ENCODE data around the gene ZNF212.

The ZNF212 gene

GRCh38 chr7:149197675-149198074, 41.8 kb upstream of the ZNF212 start:
- no peaks in the 10 kb centered on the region for H3K27me3 ChIP-seq (ENCODE audit: insufficient read depth, insufficient read length)
- peaks cover 47% of the 10 kb centered on the region for H3K36me3 ChIP-seq (ENCODE audit: insufficient read depth, insufficient read length, low read length)
- no peaks in the 10 kb centered on the region for H3K9me3 ChIP-seq (ENCODE audit: insufficient read depth, low read length)
- H3K4me1 ChIP-seq (ENCODE audit: insufficient read depth, insufficient read length), result peaks cover 4% of the 10 kb centered on the region
- H3K4me3 ChIP-seq (ENCODE audit: insufficient read length, low read depth), result no peak overlapping the region
- DNase-seq (ENCODE audit: low read depth, low spot score), result no peak
- no peak overlapping the region for H3K9ac ChIP-seq (ENCODE audit: insufficient read length, low read depth)
- TF ChIP-seq YY1 (IDR thresholded peaks at IDR 0.05; ENCODE audit: insufficient read depth, insufficient read length), result no peak
- TF ChIP-seq SUZ12 (IDR thresholded peaks at IDR 0.05; ENCODE audit: extremely low read depth, insufficient read depth, insufficient read length), result no peak
- TF ChIP-seq ZNF274 (IDR thresholded peaks at IDR 0.05; ENCODE audit: low read depth, low read length), result no peak

GRCh38 chr7:149198161-149198816, 41.2 kb upstream of the ZNF212 start:
- TF ChIP-seq SUZ12 (IDR thresholded peaks at IDR 0.05; ENCODE audit: extremely low read depth, insufficient read depth, insufficient read length), result no peak
- TF ChIP-seq ZNF274 (IDR thresholded peaks at IDR 0.05; ENCODE audit: low read depth, low read length), result no peak
- H3K27me3 ChIP-seq (ENCODE audit: insufficient read depth, insufficient read length), result no peaks in the 10 kb centered on the region
- peaks cover 4% of the 10 kb centered on the region for H3K4me1 ChIP-seq (ENCODE audit: insufficient read depth, insufficient read length)
- no peaks in the 10 kb centered on the region for H3K9me3 ChIP-seq (ENCODE audit: insufficient read depth, low read length)
- no peak overlapping the region for H3K4me3 ChIP-seq (ENCODE audit: insufficient read length, low read depth)
- DNase-seq (ENCODE audit: low read depth, low spot score), result no peak
- H3K9ac ChIP-seq (ENCODE audit: insufficient read length, low read depth), result no peak overlapping the region
- H3K36me3 ChIP-seq (ENCODE audit: insufficient read depth, insufficient read length, low read length), result peaks cover 53% of the 10 kb centered on the region

- no peak overlapping the region for H3K9ac ChIP-seq (ENCODE audit: insufficient read length, low read depth)
- TF ChIP-seq ZNF274 (IDR thresholded peaks at IDR 0.05; ENCODE audit: low read depth, low read length) (no peak), YY1 (IDR thresholded peaks at IDR 0.05; ENCODE audit: insufficient read depth, insufficient read length) (no peak), SUZ12 (IDR thresholded peaks at IDR 0.05; ENCODE audit: extremely low read depth, insufficient read depth, insufficient read length) (no peak)
- no peak for DNase-seq (ENCODE audit: low read depth, low spot score)
Observed at GRCh38 chr7:149199234-149199995, 40.0 kb upstream of the ZNF212 start.

GRCh38 chr7:149202831-149203231, 36.6 kb upstream of the ZNF212 start:
- no peak overlapping the region for H3K9ac ChIP-seq (ENCODE audit: insufficient read length, low read depth)
- DNase-seq (ENCODE audit: low read depth, low spot score), result no peak
- no peaks in the 10 kb centered on the region for H3K27me3 ChIP-seq (ENCODE audit: insufficient read depth, insufficient read length)
- no peaks in the 10 kb centered on the region for H3K9me3 ChIP-seq (ENCODE audit: insufficient read depth, low read length)
- H3K36me3 ChIP-seq (ENCODE audit: insufficient read depth, insufficient read length, low read length), result peaks cover 82% of the 10 kb centered on the region
- H3K4me3 ChIP-seq (ENCODE audit: insufficient read length, low read depth), result no peak overlapping the region
- TF ChIP-seq ZNF274 (IDR thresholded peaks at IDR 0.05; ENCODE audit: low read depth, low read length) (no peak), YY1 (IDR thresholded peaks at IDR 0.05; ENCODE audit: insufficient read depth, insufficient read length) (no peak), SUZ12 (IDR thresholded peaks at IDR 0.05; ENCODE audit: extremely low read depth, insufficient read depth, insufficient read length) (no peak)
- H3K4me1 ChIP-seq (ENCODE audit: insufficient read depth, insufficient read length), result peaks cover 4% of the 10 kb centered on the region

More at GRCh38 chr7:149199234-149199995, 40.0 kb upstream of the ZNF212 start:
- no peaks in the 10 kb centered on the region for H3K27me3 ChIP-seq (ENCODE audit: insufficient read depth, insufficient read length)
- H3K9me3 ChIP-seq (ENCODE audit: insufficient read depth, low read length), result no peaks in the 10 kb centered on the region
- H3K4me3 ChIP-seq (ENCODE audit: insufficient read length, low read depth), result no peak overlapping the region
- H3K36me3 ChIP-seq (ENCODE audit: insufficient read depth, insufficient read length, low read length), result peaks cover 64% of the 10 kb centered on the region
- H3K4me1 ChIP-seq (ENCODE audit: insufficient read depth, insufficient read length), result peaks cover 4% of the 10 kb centered on the region

- H3K4me1 ChIP-seq (ENCODE audit: insufficient read depth, insufficient read length), result peaks cover 4% of the 10 kb centered on the region
- no peaks in the 10 kb centered on the region for H3K27me3 ChIP-seq (ENCODE audit: insufficient read depth, insufficient read length)
- no peak overlapping the region for H3K4me3 ChIP-seq (ENCODE audit: insufficient read length, low read depth)
- no peak overlapping the region for H3K9ac ChIP-seq (ENCODE audit: insufficient read length, low read depth)
- H3K36me3 ChIP-seq (ENCODE audit: insufficient read depth, insufficient read length, low read length), result peaks cover 77% of the 10 kb centered on the region
- no peak for DNase-seq (ENCODE audit: low read depth, low spot score)
- TF ChIP-seq YY1 (IDR thresholded peaks at IDR 0.05; ENCODE audit: insufficient read depth, insufficient read length) (no peak), ZNF274 (IDR thresholded peaks at IDR 0.05; ENCODE audit: low read depth, low read length) (no peak), SUZ12 (IDR thresholded peaks at IDR 0.05; ENCODE audit: extremely low read depth, insufficient read depth, insufficient read length) (no peak)
- no peaks in the 10 kb centered on the region for H3K9me3 ChIP-seq (ENCODE audit: insufficient read depth, low read length)
Observed at GRCh38 chr7:149205690-149206381, 33.6 kb upstream of the ZNF212 start.

GRCh38 chr7:149207324-149208035, 32.0 kb upstream of the ZNF212 start:
- no peaks in the 10 kb centered on the region for H3K27me3 ChIP-seq (ENCODE audit: insufficient read depth, insufficient read length)
- no peak overlapping the region for H3K9ac ChIP-seq (ENCODE audit: insufficient read length, low read depth)
- H3K4me3 ChIP-seq (ENCODE audit: insufficient read length, low read depth), result no peak overlapping the region
- no peaks in the 10 kb centered on the region for H3K9me3 ChIP-seq (ENCODE audit: insufficient read depth, low read length)
- DNase-seq (ENCODE audit: low read depth, low spot score), result no peak
- peaks cover 85% of the 10 kb centered on the region for H3K36me3 ChIP-seq (ENCODE audit: insufficient read depth, insufficient read length, low read length)
- TF ChIP-seq YY1 (IDR thresholded peaks at IDR 0.05; ENCODE audit: insufficient read depth, insufficient read length) (no peak), ZNF274 (IDR thresholded peaks at IDR 0.05; ENCODE audit: low read depth, low read length) (no peak), SUZ12 (IDR thresholded peaks at IDR 0.05; ENCODE audit: extremely low read depth, insufficient read depth, insufficient read length) (no peak)
- peaks cover 4% of the 10 kb centered on the region for H3K4me1 ChIP-seq (ENCODE audit: insufficient read depth, insufficient read length)

All from NT2/D1 (cell line).